ENCODE measurements around the gene KCNH8.
"Not testable (repeated sequence)": the region's sequence is repeated elsewhere in the genome, so short reads cannot be mapped to it uniquely, and the experiment has no call there.

KCNH8 gene

DNA sequence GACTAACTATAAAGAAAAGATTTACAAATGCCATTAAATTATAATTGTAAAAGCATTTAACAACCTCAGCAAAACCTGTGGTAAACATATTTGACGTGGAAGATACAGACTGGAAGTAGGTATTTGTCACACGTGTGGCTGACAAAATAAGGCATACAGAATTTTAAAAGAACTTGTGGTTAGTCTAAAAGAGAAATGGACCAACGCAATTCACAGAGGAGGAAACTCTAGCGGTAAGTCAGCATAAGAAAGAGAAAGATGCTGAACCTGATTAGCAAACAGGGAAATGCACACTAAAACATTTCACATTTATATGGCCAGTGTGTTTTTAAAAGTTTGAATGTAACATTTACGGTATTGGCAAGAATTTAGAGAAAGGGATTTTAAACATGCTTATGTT lies 35.3 kb downstream of the KCNH8 start:
- no peak for DNase-seq

DNA sequence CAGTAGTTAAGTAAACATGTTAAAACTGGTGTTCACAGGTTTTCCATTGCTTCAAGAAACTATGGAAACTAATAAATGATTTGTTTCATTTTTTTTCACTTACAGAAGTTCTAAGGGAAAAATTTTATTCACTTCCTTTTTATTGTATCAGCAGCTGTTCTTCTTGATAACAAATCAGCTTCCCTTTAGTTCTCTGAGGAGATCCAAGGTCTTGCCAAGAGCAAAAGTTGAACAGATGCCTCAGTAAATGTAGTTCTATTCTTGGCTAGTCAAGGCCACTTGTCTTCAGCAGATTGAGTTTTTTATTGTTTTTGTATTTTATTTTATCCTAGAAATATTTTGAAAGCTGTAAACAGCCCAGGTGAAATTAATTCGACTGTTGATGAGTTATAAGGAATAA lies 41.8 kb downstream of the KCNH8 start:
- no peak for DNase-seq

DNA sequence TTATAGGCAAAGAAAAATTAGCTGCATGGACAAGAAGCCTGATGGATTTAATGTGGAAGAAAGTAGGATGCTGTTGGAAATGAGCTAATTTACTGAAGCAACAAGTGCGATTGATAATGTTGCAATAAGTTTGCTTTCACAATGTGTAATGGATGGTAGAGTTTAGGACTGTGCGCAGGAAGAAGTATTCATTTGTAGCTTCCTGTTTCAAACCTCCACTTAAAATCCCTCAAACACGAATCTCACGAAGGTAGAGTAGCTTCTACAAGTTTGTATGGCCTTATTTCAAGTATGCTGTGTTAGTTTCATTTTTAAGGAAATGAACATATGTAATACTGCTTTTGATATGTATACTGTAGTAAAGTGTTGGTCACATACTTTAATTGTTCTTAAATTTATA lies 42.3 kb downstream of the KCNH8 start:
- DNase-seq: no peak

DNA sequence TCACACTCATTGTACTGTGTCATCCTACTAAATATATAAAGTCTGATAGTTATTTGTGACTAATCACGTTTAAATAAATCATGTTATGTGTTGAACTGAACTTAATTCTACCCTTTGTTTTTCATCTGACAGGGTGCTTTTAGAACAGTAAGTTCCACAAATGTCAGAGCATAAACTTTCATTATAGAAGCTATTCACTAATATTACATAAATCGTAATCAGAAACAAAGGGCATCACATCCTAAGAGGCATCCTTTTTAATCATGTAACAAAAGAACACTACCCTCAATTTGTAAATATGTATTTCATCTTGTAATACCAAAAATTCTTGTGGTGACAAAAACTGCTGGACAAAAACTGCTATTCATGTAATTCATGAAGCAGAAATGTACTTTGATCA lies 50.8 kb downstream of the KCNH8 start:
- DNase-seq: no peak

DNA sequence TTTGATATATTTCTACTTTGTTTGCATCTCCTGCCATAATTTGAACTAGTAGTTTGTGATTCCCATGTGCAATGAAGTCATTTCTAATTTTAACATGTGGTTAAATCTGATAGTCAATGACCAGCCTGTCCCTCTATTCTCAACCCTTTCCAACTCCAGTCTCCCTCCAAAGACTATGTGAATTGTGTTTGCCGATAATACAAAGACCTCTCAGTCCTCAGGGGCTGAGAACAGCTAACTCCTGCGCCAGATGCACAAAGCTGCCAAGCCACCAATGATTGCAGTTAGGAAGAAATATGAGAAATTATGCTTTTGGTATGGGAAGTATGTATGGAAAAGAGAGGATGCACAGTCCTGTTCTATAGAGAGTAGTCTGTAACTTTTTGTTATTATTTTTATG lies 54.0 kb downstream of the KCNH8 start:
- DNase-seq: no peak

DNA sequence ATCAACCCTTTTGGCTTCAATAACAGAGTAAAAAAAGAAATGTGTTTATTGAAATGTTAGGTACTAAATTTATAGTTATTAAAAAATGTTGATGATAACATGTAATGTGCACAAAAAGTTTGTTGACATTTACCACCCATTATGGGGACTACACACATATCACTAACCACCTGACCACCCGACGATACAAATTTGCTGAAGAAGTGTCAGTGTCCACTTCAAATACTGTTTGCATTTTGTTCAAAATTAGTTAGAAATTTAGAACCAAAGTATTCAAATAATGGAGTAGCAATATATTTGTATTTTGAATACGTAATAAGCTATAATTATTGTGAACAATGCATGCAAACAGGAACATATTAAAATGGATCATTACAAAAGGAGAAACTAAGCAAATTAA lies 54.4 kb downstream of the KCNH8 start:
- DNase-seq: no peak

DNA sequence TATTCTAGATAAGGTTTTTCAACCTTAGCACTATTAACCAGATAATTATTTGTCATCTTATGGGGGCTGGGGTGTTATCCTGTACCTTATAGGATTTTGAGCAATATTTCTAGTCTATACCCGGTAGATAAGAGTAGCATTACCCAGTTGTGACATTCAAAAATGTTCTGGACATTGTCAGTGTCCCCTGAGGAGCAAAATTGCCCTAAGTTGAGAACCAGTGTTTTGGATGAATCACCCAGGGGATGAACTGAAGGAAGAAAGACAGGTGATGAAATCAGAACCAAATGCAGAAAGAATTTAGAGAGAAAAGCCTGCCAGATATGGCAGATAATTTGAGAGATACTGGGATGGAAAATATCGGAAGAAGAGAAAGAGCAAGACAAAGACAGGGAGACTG lies 58.2 kb downstream of the KCNH8 start:
- DNase-seq: no peak

DNA sequence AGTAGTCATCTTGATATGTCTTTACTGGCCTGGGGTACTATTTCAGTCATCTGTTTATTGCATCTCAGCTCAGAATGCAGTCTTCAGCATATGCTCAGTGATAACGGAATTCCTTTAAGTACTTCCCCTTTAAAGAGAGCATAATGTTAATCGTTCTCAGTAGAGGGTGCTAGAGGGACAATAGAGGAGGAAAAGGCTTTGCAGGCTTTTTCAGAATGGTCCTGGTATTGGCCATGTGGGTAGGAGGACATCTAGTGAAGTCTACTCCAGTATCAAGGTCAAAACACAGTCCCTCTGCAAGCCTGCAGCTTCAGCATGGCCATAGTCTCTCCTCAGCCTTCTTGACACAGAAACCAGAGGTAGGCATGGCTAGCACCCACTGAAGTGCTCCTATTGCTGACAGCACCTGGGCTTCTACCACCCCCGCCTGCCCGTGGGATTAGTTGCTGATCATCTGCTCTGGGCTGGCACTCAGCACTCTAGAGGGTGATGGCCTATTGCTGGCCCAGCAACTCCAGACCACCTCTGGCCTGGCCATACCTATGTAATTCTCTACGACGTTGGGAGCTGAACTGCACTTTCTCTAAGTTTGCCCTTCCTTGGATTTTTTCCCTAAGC lies 65.4 kb downstream of the KCNH8 start:
- DNase-seq: no peak

DNA sequence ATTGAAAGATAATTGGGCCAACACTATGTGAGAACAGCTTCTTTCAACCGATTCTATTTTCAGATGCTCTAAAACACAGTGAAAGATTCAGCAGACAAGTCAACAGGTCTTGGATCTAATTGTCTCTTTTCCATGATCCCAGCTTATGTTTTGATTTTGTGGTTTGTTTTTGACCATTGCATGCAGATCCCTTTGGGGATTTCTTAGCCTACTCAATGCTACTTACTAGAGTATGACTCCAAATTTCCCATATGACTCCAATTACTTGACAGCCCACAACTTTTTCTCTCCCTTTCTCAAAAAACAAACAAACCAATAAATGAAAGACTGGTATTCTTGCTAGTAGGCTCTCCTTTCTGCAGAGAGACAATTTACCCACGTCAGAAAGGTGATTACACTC lies 67.1 kb downstream of the KCNH8 start:
- DNase-seq: no peak

DNA sequence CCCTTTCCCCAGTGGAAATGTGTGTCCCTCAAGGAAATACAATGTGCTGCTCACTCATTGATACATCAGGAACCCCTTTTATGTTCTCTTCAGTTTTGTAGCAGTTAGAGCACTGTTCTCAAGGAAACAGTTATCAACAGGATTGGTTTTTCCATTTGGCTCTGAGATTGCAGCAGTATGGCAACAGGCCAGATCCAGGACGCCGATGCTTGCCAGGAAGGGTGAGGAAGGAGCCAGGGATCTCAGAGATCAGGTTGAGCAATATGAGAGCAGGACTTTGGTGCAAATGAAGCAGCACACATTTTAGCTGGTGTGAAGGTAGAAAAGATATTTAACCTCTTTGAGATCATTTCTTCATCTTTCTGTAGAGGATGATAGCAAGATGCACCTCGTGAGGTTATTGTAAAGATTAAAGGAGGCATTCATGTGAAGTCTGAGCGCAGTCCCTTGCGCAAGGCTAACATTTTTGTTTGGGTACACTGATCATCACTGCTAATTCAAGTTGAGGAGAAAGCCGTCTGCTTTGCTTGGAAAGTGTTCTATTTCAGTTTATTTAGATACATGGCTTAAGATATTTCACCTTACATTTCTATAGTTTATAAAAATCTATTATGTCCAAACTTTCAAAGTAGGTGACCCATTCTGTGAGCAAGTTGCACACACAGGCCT lies 68.5 kb downstream of the KCNH8 start:
- DNase-seq: no peak

DNA sequence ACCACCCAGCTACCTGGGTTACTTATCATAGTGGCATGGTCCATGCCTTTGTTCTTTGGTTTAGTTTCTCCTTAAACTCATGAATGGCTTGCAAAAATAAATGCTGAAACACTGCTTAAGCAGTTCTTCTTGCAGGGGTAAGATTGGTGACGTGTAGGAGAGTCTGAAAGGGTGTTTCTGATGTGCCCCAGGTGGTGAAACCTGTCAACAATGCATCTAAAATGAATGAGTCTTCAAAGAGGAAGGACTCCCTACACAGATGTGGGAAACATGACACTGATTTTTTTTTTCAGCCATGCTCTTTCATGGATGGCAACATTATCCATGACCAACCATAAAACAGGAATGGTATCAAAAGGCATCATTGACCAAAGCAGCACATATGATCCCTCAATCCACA lies 72.0 kb downstream of the KCNH8 start:
- no peak for DNase-seq

DNA sequence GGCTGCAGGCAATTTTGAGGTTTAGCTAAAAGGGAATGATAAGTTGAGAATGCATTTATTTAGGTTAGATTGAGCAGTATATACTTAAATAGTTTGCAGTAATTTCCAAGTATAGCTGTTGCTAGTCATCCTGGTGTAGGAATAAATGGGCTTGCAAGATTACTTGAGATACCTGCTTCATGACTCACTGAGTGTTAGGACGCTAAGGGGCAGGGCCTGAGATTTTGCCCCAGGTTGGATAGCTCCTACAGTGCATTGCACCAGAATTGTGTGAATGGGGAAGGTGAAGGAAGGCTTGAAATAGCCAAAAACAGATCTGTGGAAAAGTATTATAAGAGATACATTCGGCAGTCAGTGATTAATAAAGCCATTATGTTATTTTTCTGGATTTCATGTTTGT lies 72.8 kb downstream of the KCNH8 start:
- no peak for DNase-seq

DNA sequence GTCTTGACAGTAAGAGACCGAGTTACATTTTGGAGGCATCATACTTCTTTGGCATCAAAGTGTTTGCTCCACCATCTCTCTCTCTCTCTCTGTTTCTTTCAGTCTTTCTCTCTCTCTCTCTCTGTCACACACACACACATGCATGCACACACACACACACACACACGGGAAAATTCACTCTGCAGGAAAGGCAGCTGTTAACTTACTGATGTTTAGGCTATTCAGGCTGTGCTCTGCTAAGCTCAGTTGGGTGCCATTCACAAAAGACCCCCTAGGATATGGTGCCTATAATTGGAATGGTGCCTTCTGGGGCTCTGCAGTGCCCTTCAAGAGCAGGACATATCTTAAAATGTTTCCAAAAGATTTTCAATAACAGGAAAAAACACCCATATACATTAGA lies 78.2 kb downstream of the KCNH8 start:
- DNase-seq: no peak

DNA sequence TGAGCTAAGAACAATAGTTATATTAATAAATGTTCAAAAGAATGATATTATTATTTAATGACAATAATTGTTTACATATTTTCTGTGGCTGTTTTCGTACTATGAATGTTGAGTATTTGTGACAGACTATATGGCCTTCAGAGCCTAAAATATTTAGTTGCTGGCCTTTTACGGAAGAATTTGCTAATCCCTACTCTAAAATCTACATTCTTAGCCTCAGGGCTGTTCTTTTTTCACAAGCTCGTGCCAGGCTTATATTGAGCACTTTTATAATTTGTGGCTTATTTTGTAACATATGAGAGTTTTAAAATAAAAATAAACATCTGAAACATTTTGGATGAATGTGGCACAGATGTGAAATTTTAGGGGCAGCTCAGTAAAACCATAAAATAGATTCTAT lies 79.9 kb downstream of the KCNH8 start:
- DNase-seq: no peak

DNA sequence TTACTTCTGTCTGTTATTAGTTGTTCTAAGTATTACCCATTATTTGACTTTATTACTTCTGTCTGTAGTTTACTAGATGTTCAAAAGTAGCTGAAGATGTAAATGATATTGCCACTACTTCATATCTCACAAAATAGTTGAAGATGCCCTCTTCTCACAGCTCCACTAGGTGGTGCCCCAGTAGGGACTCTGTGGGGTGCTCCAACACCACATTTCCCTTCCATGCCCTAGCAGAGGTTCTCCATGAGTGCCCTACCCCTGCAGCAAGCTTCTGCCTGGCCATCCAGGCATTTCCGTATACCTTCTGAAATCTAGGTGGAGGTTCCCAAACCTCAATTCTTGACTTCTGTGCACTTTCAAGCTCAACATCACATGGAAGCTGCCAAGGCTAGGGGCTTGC lies 80.8 kb downstream of the KCNH8 start:
- no peak for DNase-seq

DNA sequence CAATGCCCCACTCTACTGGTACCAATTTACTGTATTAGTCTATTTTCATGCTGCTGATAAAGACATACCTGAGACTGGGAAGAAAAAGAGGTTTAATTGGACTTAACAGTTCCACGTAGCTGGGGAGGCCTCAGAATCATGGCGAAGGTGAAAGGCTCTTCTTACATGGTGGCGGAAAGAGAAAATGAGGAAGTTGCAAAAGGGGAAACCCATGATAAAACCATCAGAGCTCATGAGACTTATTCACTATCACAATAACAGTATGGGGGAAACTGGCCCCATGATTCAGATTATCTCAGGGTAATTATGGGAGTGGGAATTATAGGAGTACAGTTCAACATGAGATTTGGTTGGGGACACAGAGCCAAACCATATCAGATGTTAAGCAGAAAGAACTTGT lies 81.6 kb downstream of the KCNH8 start:
- not testable (repeated sequence) for DNase-seq

DNA sequence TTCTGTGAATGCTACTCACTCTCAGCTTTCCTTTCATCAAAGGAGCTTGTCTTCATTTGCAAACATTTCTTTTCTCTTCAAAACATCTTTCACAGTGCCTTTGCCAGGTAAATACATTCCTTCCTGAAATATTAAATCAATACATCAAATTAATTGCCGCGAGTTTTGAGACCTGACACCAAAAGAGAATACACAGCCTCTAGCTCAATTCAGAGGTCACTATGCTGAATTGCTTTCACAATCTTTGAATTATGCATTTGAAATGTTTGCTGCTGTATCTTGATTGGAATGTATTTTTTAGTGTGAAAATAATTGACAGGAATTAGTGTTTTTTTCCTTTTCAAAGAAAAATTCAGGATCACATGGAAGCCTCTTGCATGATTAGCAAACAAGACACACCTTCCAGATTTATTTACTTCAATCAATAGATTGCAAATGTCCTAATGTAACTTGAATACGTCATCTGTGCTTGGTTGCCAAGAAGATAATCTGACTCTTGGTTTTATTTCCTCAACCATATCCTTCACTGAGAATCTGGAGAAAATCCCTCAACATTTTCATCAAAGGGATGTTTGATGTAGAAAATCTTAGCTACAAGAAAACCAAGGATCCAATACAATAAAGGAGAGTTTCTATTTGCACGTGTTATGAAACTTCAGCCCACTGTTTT lies 83.6 kb downstream of the KCNH8 start:
- DNase-seq: no peak

DNA sequence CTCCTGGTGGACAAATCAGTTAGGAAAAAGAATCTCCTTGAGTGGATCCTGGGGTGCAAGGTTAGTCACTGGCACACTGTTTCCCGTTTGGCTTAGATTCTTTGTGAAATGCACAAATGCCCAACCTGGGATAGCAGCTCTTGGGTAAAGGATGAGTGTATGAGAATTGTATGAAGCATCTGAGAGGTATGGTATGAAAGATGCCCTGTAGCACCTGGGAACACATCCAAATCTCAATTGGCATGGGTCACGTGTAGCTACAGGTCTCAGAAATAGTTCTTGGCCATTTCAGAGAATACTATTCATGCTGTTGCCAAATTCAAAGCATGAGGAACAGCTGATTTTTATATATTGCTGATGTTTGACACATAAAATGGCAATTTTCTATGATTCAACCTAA lies 84.3 kb downstream of the KCNH8 start:
- no peak for DNase-seq

DNA sequence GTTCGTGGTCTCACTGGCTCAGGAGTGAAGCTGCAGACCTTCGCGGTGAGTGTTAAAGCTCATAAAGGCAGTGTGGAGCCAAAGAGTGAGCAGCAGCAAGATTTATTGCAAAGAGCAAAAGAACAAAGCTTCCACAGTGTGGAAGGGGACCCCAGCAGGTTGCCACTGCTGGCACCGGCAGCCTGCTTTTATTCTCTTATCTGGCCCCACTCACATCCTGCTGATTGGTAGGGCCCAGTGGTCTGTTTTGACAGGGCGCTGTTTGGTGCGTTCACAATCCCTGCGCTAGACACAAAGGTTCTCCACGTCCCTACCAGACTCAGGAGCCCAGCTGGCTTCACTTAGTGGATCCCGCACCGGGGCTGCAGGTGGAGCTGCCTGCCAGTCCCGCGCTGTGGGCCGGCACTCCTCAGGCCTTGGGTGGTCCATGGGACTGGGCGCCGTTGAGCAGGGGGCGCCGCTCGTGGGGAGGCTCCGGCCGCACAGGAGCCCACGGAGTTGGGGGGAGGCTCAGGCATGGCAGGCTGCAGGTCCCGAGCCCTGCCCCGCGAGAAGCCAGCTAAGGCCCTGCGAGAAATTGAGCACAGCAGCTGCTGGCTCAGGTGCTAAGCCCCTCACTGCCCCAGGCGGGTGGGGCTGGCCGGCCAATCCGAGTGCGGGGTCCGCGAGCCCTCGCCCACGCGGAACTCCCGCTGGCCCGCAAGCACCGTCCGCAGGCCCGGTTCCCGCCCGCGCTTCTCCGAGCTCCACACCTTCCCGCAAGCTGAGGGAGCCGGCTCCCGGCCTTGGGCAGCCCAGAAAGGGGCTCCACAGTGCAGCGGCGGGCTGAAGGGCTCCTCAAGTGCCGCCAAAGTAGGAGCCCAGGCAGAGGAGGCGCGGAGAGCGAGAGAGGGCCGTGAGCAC lies 85.8 kb downstream of the KCNH8 start:
- not testable (repeated sequence) for DNase-seq

DNA sequence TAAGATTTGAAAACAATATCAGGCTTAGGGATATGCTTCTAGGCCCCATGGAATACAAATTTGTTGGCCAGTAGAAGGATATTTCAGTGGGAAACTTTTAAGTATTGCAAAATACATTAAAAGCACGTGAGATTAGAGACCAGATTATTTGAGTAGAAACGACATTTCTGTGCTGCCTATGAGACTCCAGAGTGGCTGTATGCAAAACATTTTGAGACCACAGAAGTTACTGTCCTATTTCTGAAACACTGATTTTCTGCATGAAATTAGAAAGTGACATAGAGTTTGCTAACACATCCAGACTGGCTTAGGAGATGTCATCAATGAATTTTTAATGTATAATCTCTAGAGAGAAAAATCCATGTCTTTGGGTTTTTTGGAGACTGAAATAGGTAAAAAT lies 99.8 kb downstream of the KCNH8 start:
- no peak for DNase-seq

DNA sequence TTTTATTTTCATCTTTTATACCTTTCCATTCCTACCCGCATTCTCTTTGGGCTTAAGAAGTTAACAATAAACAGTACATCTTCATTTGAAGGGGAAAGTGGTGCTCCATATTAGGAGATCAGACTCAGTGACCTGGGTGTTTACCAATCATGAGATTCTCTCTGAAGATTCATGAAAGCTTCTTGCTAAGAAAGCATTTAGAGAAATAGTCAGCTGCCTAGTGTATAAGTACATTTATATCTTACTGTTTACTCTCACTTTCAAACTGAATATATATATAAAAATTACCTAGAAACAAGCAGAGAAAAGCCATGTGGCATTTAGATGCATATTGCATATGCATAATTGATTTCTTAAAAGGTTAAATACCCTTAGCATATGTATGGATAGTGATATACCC lies 100.5 kb downstream of the KCNH8 start:
- DNase-seq: no peak

DNA sequence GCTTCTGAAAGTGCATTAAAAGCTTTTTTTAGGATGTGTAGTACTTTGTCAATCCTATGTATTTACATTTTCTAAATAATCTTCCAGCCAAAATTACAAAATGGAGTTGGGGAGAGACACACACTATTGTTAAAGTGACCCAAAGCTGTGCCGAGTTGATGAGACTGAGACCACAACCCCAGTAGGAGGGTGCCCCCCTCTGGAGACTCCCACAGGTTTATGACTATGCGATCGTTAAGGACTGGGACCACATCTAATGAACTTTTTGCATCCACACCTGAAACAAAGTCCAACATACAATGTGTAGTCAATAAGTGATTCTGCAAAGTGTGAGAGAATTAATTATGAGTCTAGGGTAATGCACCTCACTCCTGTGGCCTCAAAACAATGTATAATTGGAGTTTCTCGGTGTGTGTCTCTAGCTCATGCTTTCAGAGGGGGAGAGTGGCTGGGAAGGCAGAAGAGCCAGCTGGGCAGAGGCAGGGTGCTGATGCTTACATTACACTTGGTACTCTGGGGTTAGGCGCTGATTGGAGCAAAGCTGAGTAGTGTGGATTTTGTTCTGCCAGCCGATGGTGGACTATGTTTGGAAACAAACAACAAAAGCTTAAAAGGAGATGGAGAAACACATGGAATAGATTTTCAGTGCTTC lies 102.8 kb downstream of the KCNH8 start:
- DNase-seq: no peak

DNA sequence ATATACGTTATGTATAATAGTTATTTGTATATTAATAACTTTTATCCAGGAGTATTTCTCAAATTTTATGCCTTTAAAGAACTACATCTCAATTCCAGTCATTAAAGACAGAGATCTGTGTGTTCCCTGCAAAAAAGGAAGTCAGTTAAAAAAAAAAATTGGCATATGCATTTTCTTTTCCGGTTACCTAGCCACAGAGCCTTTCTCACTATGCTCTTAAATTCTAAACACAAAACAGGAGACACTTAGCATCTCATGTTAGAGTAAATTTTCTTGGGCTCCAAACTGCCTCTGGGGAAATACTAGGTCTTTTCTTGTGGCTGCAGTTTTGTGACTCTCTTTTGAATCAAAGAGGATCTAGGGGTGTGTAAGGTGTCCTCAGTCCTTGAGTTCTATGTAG lies 105.9 kb downstream of the KCNH8 start:
- DNase-seq: no peak

All from activated CD8-positive, alpha-beta memory T cell treated with anti-CD3 and anti-CD28 coated beads for 24 hours (primary cell).